ENCODE results near the gene MAPK8IP1.

The MAPK8IP1 gene

DNA sequence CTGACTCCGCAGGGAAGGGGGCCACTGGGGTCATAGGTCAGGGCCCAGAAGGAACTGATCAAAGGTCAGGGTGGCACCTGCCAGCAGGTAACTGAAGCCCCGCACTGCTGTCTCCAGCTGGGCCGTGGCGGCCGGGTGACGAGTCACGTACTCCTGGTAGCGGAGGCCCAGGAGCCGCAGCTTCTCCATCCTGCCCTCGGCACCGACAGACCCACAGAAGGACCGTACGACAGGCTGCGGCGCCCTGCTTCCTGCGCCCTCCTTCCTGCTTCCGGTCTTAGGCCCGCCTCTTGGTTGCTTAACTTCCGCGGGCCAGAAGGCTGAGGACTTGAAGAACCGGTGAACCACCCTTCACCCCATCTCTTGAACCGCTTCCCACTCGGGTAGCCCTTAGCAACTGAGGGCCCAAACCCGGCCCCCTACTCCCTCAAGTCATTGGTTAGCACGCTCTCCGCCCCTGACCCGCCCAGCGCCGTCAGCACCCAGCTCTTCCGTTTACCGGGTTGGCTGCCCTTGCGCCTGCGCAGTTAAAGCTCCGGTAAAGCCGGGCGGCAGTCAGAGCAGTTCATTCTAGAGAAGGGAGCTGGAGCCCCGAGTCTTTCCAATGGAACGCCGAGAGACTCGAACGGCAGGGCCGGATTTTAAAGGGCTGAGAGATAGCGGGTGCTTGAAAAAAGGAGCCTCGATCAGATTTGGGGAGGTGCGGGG lies 32.3 kb downstream of the MAPK8IP1 start, which contains the start of gene PEX16 (continued):
- TF ChIP-seq ZNF777 (tag by site-specific recombination; IDR thresholded peaks at IDR 0.05; ENCODE audit: borderline replicate concordance) (no peak), ZNF561 (tag by site-specific recombination; IDR thresholded peaks at IDR 0.05; ENCODE audit: borderline replicate concordance) (no peak), ZFP41 (tag by site-specific recombination; IDR thresholded peaks at IDR 0.05; ENCODE audit: borderline replicate concordance) (no peak), ZNF248 (tag by site-specific recombination; IDR thresholded peaks at IDR 0.05) (no peak), ZNF214 (tag by site-specific recombination; IDR thresholded peaks at IDR 0.05; ENCODE audit: borderline replicate concordance) (no peak), ZNF140 (tag by site-specific recombination; IDR thresholded peaks at IDR 0.05) (no peak), MYNN (tag by site-specific recombination; IDR thresholded peaks at IDR 0.05; ENCODE audit: borderline replicate concordance) (no peak), ZNF324 (tag by site-specific recombination; IDR thresholded peaks at IDR 0.05) (no peak), ZNF514 (tag by site-specific recombination; IDR thresholded peaks at IDR 0.05) (no peak), ZNF138 (tag by site-specific recombination; IDR thresholded peaks at IDR 0.05; ENCODE audit: borderline replicate concordance) (no peak), ZNF792 (tag by site-specific recombination; IDR thresholded peaks at IDR 0.05) (no peak), ZNF223 (tag by site-specific recombination; IDR thresholded peaks at IDR 0.05) (no peak), ZNF76 (tag by site-specific recombination; IDR thresholded peaks at IDR 0.05; ENCODE audit: borderline replicate concordance, low read depth) (no peak), ZNF624 (tag by site-specific recombination; IDR thresholded peaks at IDR 0.05) (no peak), ZNF664 (tag by site-specific recombination; IDR thresholded peaks at IDR 0.05) (no peak), KLF7 (tag by site-specific recombination; IDR thresholded peaks at IDR 0.05; ENCODE audit: borderline replicate concordance) (no peak), ZNF211 (tag by site-specific recombination; IDR thresholded peaks at IDR 0.05; ENCODE audit: low read depth) (no peak), KLF1 (tag by site-specific recombination; IDR thresholded peaks at IDR 0.05) (no peak)
- TF ChIP-seq, protein P1, sequence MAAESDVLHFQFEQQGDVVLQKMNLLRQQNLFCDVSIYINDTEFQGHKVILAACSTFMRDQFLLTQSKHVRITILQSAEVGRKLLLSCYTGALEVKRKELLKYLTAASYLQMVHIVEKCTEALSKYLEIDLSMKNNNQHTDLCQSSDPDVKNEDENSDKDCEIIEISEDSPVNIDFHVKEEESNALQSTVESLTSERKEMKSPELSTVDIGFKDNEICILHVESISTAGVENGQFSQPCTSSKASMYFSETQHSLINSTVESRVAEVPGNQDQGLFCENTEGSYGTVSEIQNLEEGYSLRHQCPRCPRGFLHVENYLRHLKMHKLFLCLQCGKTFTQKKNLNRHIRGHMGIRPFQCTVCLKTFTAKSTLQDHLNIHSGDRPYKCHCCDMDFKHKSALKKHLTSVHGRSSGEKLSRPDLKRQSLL (tag by site-specific recombination; IDR thresholded peaks at IDR 0.05), result peak; percentile 99
- TF ChIP-seq, protein P2, sequence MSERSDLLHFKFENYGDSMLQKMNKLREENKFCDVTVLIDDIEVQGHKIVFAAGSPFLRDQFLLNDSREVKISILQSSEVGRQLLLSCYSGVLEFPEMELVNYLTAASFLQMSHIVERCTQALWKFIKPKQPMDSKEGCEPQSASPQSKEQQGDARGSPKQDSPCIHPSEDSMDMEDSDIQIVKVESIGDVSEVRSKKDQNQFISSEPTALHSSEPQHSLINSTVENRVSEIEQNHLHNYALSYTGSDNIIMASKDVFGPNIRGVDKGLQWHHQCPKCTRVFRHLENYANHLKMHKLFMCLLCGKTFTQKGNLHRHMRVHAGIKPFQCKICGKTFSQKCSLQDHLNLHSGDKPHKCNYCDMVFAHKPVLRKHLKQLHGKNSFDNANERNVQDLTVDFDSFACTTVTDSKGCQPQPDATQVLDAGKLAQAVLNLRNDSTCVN (tag by site-specific recombination; optimal IDR thresholded peaks at IDR 0.05), result peak; percentile 18
- TF ChIP-seq, protein P3, sequence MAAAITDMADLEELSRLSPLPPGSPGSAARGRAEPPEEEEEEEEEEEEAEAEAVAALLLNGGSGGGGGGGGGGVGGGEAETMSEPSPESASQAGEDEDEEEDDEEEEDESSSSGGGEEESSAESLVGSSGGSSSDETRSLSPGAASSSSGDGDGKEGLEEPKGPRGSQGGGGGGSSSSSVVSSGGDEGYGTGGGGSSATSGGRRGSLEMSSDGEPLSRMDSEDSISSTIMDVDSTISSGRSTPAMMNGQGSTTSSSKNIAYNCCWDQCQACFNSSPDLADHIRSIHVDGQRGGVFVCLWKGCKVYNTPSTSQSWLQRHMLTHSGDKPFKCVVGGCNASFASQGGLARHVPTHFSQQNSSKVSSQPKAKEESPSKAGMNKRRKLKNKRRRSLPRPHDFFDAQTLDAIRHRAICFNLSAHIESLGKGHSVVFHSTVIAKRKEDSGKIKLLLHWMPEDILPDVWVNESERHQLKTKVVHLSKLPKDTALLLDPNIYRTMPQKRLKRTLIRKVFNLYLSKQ (tag by site-specific recombination; IDR thresholded peaks at IDR 0.05; ENCODE audit: borderline replicate concordance), result no peak
- TF ChIP-seq, protein P4, sequence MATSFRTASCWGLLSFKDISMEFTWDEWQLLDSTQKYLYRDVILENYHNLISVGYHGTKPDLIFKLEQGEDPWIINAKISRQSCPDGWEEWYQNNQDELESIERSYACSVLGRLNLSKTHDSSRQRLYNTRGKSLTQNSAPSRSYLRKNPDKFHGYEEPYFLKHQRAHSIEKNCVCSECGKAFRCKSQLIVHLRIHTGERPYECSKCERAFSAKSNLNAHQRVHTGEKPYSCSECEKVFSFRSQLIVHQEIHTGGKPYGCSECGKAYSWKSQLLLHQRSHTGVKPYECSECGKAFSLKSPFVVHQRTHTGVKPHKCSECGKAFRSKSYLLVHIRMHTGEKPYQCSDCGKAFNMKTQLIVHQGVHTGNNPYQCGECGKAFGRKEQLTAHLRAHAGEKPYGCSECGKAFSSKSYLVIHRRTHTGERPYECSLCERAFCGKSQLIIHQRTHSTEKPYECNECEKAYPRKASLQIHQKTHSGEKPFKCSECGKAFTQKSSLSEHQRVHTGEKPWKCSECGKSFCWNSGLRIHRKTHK (tag by site-specific recombination; IDR thresholded peaks at IDR 0.05), result no peak
- TF ChIP-seq, protein P5, sequence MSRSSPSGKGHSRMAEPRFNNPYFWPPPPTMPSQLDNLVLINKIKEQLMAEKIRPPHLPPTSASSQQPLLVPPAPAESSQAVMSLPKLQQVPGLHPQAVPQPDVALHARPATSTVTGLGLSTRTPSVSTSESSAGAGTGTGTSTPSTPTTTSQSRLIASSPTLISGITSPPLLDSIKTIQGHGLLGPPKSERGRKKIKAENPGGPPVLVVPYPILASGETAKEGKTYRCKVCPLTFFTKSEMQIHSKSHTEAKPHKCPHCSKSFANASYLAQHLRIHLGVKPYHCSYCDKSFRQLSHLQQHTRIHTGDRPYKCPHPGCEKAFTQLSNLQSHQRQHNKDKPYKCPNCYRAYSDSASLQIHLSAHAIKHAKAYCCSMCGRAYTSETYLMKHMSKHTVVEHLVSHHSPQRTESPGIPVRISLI (tag by site-specific recombination; IDR thresholded peaks at IDR 0.05), result no peak
- TF ChIP-seq, protein P6, sequence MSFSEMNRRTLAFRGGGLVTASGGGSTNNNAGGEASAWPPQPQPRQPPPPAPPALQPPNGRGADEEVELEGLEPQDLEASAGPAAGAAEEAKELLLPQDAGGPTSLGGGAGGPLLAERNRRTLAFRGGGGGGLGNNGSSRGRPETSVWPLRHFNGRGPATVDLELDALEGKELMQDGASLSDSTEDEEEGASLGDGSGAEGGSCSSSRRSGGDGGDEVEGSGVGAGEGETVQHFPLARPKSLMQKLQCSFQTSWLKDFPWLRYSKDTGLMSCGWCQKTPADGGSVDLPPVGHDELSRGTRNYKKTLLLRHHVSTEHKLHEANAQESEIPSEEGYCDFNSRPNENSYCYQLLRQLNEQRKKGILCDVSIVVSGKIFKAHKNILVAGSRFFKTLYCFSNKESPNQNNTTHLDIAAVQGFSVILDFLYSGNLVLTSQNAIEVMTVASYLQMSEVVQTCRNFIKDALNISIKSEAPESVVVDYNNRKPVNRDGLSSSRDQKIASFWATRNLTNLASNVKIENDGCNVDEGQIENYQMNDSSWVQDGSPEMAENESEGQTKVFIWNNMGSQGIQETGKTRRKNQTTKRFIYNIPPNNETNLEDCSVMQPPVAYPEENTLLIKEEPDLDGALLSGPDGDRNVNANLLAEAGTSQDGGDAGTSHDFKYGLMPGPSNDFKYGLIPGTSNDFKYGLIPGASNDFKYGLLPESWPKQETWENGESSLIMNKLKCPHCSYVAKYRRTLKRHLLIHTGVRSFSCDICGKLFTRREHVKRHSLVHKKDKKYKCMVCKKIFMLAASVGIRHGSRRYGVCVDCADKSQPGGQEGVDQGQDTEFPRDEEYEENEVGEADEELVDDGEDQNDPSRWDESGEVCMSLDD (tag by site-specific recombination; IDR thresholded peaks at IDR 0.05), result no peak
- TF ChIP-seq, protein P7, sequence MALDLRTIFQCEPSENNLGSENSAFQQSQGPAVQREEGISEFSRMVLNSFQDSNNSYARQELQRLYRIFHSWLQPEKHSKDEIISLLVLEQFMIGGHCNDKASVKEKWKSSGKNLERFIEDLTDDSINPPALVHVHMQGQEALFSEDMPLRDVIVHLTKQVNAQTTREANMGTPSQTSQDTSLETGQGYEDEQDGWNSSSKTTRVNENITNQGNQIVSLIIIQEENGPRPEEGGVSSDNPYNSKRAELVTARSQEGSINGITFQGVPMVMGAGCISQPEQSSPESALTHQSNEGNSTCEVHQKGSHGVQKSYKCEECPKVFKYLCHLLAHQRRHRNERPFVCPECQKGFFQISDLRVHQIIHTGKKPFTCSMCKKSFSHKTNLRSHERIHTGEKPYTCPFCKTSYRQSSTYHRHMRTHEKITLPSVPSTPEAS (tag by site-specific recombination; IDR thresholded peaks at IDR 0.05), result no peak
- TF ChIP-seq, protein P8, sequence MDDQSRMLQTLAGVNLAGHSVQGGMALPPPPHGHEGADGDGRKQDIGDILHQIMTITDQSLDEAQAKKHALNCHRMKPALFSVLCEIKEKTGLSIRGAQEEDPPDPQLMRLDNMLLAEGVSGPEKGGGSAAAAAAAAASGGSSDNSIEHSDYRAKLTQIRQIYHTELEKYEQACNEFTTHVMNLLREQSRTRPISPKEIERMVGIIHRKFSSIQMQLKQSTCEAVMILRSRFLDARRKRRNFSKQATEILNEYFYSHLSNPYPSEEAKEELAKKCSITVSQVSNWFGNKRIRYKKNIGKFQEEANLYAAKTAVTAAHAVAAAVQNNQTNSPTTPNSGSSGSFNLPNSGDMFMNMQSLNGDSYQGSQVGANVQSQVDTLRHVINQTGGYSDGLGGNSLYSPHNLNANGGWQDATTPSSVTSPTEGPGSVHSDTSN (CRISPR knock-in tag; IDR thresholded peaks at IDR 0.05), result no peak

Data from HEK293 (cell line).